CD4-positive, alpha-beta T cell treated with Interleukin-15 for 1 hour (primary cell): ENCODE results near the gene CGREF1.

Experiments
- DNase-seq: peaks from one replicate; pipeline ENCODE4 v3.0.0-alpha.2; 2020

The CGREF1 gene, protein sequence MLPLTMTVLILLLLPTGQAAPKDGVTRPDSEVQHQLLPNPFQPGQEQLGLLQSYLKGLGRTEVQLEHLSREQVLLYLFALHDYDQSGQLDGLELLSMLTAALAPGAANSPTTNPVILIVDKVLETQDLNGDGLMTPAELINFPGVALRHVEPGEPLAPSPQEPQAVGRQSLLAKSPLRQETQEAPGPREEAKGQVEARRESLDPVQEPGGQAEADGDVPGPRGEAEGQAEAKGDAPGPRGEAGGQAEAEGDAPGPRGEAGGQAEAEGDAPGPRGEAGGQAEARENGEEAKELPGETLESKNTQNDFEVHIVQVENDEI

GRCh38 chr2:27118525-27119329, at the start of gene CGREF1:
CGREF1 (minus strand) TSS chr2:27119128; CDS start chr2:27104366, 14,762 bp downstream.
- no peak for DNase-seq

GRCh38 chr2:27164960-27165763, 46.2 kb upstream of the CGREF1 start:
- DNase-seq, result no peak

- no peak for DNase-seq
Measured at GRCh38 chr2:27162151-27163121, 43.5 kb upstream of the CGREF1 start.

GRCh38 chr2:27160191-27160590, 41.3 kb upstream of the CGREF1 start:
- DNase-seq, result no peak

GRCh38 chr2:27159271-27159670, 40.3 kb upstream of the CGREF1 start:
- DNase-seq, result no peak

GRCh38 chr2:27158468-27158867, 39.5 kb upstream of the CGREF1 start:
- DNase-seq, result no peak

GRCh38 chr2:27155069-27155520, 36.2 kb upstream of the CGREF1 start:
- DNase-seq, result no peak

DNA sequence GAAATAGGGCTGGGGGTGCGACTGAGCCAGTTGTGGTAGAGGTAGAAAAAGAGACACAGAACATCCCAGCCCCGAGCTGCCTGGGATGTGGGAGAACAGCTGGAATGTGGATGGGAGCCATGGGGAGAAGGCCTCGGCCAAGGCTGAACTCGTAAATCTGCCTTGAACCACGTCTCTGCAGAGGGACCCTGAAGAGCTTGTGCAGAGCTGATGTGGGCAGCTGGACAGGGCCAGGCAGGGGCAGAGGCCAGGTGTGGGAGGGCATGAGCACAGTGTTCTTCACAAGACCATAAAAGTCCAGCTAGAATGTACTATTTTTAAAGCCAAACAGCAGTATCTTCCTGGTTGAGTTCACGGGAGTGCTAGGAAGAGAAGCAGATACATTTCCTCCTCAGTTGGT, 35.6 kb upstream of the CGREF1 start:
- DNase-seq, result no peak

GRCh38 chr2:27152796-27153464, 34.0 kb upstream of the CGREF1 start:
- DNase-seq, result no peak

- DNase-seq, result no peak
Measured at GRCh38 chr2:27152102-27152795, 33.3 kb upstream of the CGREF1 start.

DNA sequence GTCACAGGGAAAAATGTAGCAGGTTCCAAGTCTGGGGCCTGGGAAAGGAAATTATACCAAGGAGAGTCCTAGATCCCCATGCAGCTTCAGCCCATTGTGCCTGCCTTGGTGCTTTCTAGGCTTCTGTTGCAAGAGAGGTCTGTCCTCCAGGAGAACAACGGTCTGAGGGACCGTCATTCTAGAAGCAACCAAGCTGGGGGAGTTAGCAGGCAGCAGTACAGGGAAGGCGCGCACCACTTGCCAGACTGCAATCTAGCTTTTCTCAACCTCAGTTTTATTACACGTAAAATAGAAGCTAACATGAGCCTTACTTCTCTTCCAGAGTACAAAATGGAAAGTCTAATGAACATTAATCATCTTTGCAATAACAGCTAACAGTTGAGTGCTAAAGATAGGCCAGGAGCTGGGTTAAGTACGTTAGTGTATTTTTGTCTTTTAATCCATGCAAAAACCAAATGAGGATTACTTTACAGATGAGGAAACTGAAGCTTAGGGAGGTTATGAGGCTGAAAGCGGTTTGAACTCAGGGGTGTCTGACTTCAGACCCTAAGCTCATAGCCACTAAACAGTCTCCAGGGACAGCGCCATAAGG, 31.8 kb upstream of the CGREF1 start:
- no peak for DNase-seq

GRCh38 chr2:27149570-27150405, 30.9 kb upstream of the CGREF1 start:
- no peak for DNase-seq

GRCh38 chr2:27148801-27149439, 30.0 kb upstream of the CGREF1 start, which contains the start of gene TCF23:
TCF23 (plus strand) TSS chr2:27149004; CDS start chr2:27149134, 130 bp downstream.
- DNase-seq, result no peak

DNA sequence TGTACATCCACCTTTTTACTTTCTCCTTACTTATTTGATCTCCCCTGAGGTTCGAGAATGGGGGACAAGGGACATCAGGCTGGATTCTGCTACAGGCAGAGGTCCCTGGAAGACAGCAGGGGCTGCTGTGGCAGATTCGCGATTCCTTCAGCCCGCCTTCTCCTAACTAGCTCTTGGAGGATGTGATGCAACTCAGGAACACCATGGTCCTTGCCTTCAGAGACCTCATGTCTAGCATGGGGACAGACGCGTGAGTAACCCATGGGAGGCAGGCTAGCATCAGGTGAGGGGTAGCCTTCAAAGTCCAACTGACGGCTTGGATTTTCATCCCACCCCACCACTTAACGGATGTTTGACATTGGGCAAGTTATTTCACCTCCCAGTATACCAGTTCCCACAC, 29.0 kb upstream of the CGREF1 start:
- no peak for DNase-seq

DNA sequence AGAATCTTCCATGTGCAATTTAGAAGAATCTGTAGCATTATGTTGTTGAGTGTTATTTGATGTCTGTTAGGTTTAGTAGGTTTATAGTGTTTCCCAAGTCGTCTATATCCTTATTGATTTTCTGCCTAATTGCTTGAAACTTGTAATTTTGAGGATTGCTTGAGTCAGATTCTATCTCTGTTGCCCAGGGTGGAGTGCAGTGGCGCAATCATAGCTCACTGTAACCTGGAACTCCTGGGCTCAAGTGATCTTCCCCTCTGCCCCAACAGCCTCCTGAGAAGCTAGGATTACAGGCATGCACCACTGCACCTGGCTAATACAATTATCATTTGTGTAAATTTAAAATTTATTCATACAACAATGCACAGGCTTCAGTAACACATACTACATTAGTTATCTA, 26.8 kb upstream of the CGREF1 start:
- DNase-seq, result no peak

- DNase-seq, result no peak
Measured at GRCh38 chr2:27143285-27143684, 24.4 kb upstream of the CGREF1 start.

- DNase-seq, result no peak
Measured at GRCh38 chr2:27139310-27139709, 20.4 kb upstream of the CGREF1 start, which contains the start of gene PRR30. PRR30 (minus strand) TSS chr2:27139410; CDS start chr2:27138329, 1,081 bp downstream.

GRCh38 chr2:27138111-27138510, 19.2 kb upstream of the CGREF1 start:
- no peak for DNase-seq
